ENCODE results near the gene ARID3A. TPM values are rescaled to one million over a fixed set of nuclear protein-coding genes. Genes with fewer than 3 reads are reported as not detected.
"Not testable (repeated sequence)": the region's sequence is repeated elsewhere in the genome, so short reads cannot be mapped to it uniquely, and the experiment has no call there.

Gene ARID3A
- total RNA-seq, 1 experiment from 2014 or later: 28.9 TPM

GRCh38 chr19:890831-891230 lies 35.0 kb upstream of the ARID3A start:
- ATAC-seq: no peak
- in situ Hi-C loops (cut with HindIII; ENCODE audit: low pct_unique_long_range_greater_than_20kb, low sequenced_read_pairs) (no loop called here), intact Hi-C loops (cut with micrococcal nuclease; ENCODE audit: unreplicated experiment) (no loop called here)
- Histone ChIP-seq H3K27ac (ENCODE audit: low read length) (no peak overlapping the region), H3K9me3 (ENCODE audit: control insufficient read depth, insufficient read depth, low read depth, low read length) (no peaks in the 10 kb centered on the region), H3K4me1 (ENCODE audit: control insufficient read depth, insufficient read depth, low read length) (no peaks in the 10 kb centered on the region), H3K36me3 (ENCODE audit: control insufficient read depth, insufficient read depth, low read length) (no peaks in the 10 kb centered on the region), H3K4me3 (ENCODE audit: low read depth in 2 of 2, low read length in 2 of 2) (no peak overlapping the region), H3K27me3 (ENCODE audit: control insufficient read depth, insufficient read depth, low read length) (no peaks in the 10 kb centered on the region)
- no TSS peak for BruUV-seq (replicated peaks)
- no peak for TF ChIP-seq CTCF (IDR thresholded peaks at IDR 0.05)
- TF ChIP-seq TCF7L2 (IDR thresholded peaks at IDR 0.05; ENCODE audit: low read depth, low read length): no peak
- no peak for TF ChIP-seq POLR2AphosphoS5 (IDR thresholded peaks at IDR 0.05; ENCODE audit: low read depth, low read length)
- no peak for TF ChIP-seq REST (IDR thresholded peaks at IDR 0.05; ENCODE audit: insufficient read depth in 1 of 2, low read depth in 2 of 2, low read length in 1 of 2)
- no peak for TF ChIP-seq SIN3A (IDR thresholded peaks at IDR 0.05; ENCODE audit: borderline replicate concordance, insufficient read depth, low read depth, low read length)
- ChIA-PET POLR2A (no interaction called here), CTCF (no interaction called here)
- DNase-seq (ENCODE audit: low read depth, low spot score): no peak

DNA sequence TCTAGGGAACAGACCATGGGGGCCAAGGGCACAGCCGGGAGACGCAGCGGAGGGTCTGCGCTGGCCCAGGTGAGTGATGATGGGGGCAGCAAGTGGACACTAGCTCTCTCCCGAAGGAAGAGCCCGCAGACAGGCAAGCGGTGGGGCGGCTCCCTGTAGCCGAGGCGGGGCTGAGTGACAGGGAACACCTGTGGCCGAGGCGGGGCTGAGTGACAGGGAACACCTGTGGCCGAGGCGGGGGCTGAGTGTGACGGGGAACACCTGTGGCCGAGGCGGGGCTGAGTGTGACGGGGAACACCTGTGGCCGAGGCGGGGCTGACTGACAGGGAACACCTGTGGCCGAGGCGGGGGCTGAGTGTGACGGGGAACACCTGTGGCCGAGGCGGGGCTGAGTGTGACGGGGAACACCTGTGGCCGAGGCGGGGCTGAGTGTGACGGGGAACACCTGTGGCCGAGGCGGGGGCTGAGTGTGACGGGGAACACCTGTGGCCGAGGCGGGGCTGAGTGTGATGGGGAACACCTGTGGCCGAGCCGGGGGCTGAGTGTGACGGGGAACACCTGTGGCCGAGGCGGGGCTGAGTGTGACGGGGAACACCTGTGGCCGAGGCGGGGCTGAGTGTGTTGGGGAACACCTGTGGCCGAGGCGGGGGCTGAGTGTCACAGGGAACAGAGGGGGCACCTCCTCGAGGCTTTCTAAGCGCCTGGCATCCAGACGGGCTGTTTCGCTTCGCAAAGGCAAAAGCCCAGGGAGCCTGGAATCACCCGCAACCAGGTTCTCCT lies 34.2 kb upstream of the ARID3A start:
- H3K27me3 ChIP-seq (ENCODE audit: control insufficient read depth, insufficient read depth, low read length); H3K9me3 ChIP-seq (ENCODE audit: control insufficient read depth, insufficient read depth, low read depth, low read length); intact Hi-C loops (cut with micrococcal nuclease; ENCODE audit: unreplicated experiment); in situ Hi-C loops (cut with HindIII; ENCODE audit: low pct_unique_long_range_greater_than_20kb, low sequenced_read_pairs); POLR2A ChIA-PET; DNase-seq (ENCODE audit: low read depth, low spot score); H3K4me1 ChIP-seq (ENCODE audit: control insufficient read depth, insufficient read depth, low read length); ATAC-seq; H3K36me3 ChIP-seq (ENCODE audit: control insufficient read depth, insufficient read depth, low read length); CTCF ChIA-PET: not testable (repeated sequence)
- Histone ChIP-seq H3K27ac (ENCODE audit: low read length) (0 out of 2 replicates have a peak overlapping the region, but pooled peaks have one; percentile 69), H3K4me3 (ENCODE audit: low read depth in 2 of 2, low read length in 2 of 2) (peak overlapping the region; percentile 62)
- BruUV-seq (replicated peaks): TSS peak; percentile 80

- no peaks in the 10 kb centered on the region for H3K9me3 ChIP-seq (ENCODE audit: control insufficient read depth, insufficient read depth, low read depth, low read length)
- no peaks in the 10 kb centered on the region for H3K36me3 ChIP-seq (ENCODE audit: control insufficient read depth, insufficient read depth, low read length)
- TF ChIP-seq REST (IDR thresholded peaks at IDR 0.05; ENCODE audit: insufficient read depth in 1 of 2, low read depth in 2 of 2, low read length in 1 of 2): no peak
- no peak for TF ChIP-seq POLR2AphosphoS5 (IDR thresholded peaks at IDR 0.05; ENCODE audit: low read depth, low read length)
- no peak for TF ChIP-seq SIN3A (IDR thresholded peaks at IDR 0.05; ENCODE audit: borderline replicate concordance, insufficient read depth, low read depth, low read length)
- no peak for TF ChIP-seq CTCF (IDR thresholded peaks at IDR 0.05)
- TF ChIP-seq TCF7L2 (IDR thresholded peaks at IDR 0.05; ENCODE audit: low read depth, low read length): no peak
- H3K4me3 ChIP-seq (ENCODE audit: low read depth in 2 of 2, low read length in 2 of 2): peak overlapping the region; percentile 62
- no peaks in the 10 kb centered on the region for H3K4me1 ChIP-seq (ENCODE audit: control insufficient read depth, insufficient read depth, low read length)
- ChIA-PET POLR2A (no interaction called here), CTCF (no interaction called here)
- H3K27ac ChIP-seq (ENCODE audit: low read length): peak overlapping the region; percentile 69
- in situ Hi-C loops (cut with HindIII; ENCODE audit: low pct_unique_long_range_greater_than_20kb, low sequenced_read_pairs): no loop called here
- BruUV-seq (replicated peaks): no TSS peak
- ATAC-seq (no peak; the same call in 1 of the 2 replicates), DNase-seq (ENCODE audit: low read depth, low spot score) (no peak)
- intact Hi-C loops (cut with micrococcal nuclease; ENCODE audit: unreplicated experiment): no loop called here
- no peaks in the 10 kb centered on the region for H3K27me3 ChIP-seq (ENCODE audit: control insufficient read depth, insufficient read depth, low read length)
Measured at GRCh38 chr19:892243-892893, 33.5 kb upstream of the ARID3A start.

All from Panc1 (cell line).